GM12872 (cell line): ENCODE measurements around the gene MAVS.

ENCODE experiments used
- CTCF ChIP-seq: IDR thresholded peaks from 3 replicates; pipeline ENCODE4 v1.5.1; 2011; ENCODE audit warnings: low read depth, mild to moderate bottlenecking, low read length, moderate library complexity; ENCODE audit not compliant: insufficient read depth

MAVS gene

GRCh38 chr20:3811467-3812258 lies 35.0 kb upstream of the MAVS start:
- no peak for TF ChIP-seq CTCF

- no peak for TF ChIP-seq CTCF
These were observed 34.4 kb upstream of the MAVS start for GRCh38 chr20:3812259-3812681.

GRCh38 chr20:3812975-3813847 lies 33.4 kb upstream of the MAVS start:
- TF ChIP-seq CTCF, result no peak

DNA sequence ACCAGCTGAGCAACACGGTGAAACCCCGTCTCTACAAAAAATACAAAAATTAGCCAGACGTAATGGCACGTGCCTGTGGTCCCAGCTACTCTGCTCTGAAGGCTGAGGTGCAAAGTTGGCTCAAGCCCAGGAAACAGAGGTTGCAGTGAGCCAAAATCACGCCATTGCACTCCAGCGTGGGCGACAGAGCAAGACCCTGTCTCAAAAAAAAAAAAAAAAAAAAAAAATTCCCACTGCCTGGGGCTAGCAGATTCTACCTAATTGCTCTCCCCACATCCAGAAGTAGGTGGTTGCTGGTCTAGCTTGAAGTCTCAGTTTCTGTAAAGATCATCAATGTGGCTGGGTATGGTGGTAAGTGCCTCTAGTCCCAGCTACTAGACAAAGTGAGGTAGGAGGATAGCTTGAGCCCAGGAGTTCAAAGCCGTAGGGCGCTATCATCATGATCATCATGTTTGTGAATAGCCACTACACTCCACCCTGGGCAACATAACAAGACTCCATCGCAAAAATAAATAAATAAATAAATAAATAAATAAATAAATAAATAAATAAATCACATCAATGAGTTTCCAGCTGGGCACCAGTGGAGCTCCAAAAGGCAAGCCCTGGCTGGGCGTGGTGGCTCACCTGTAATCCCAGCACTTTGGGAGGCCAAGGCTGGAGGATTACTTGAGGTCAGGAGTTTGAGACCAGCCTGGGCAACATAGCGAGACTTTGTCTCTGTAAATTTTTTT lies 32.6 kb upstream of the MAVS start:
- no peak for TF ChIP-seq CTCF

GRCh38 chr20:3814928-3815495 lies 31.6 kb upstream of the MAVS start:
- TF ChIP-seq CTCF, result no peak

- TF ChIP-seq CTCF, result no peak
These were observed 30.8 kb upstream of the MAVS start for GRCh38 chr20:3815703-3816315.
